ENCODE results near the gene MAP3K7.

The MAP3K7 gene

DNA sequence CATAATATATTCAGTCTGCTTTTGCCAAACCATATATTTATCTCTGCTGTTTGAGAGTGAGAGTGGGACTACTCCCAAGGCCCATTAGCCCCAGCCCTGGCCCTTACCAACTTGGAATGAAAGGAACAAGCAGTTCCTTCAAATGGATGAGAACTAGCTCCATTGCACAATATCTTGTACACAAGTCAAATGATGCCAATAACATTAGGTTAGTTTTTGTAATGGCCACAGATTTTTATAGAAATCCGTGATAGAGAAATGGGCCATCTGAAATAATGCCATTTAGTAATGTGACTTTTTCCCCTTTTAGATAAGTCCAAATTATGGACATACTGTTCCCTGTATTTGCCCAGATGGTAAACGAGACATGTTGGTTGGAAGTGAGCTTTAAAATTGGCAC lies 117.0 kb downstream of the MAP3K7 start:
- TF ChIP-seq, protein P1, sequence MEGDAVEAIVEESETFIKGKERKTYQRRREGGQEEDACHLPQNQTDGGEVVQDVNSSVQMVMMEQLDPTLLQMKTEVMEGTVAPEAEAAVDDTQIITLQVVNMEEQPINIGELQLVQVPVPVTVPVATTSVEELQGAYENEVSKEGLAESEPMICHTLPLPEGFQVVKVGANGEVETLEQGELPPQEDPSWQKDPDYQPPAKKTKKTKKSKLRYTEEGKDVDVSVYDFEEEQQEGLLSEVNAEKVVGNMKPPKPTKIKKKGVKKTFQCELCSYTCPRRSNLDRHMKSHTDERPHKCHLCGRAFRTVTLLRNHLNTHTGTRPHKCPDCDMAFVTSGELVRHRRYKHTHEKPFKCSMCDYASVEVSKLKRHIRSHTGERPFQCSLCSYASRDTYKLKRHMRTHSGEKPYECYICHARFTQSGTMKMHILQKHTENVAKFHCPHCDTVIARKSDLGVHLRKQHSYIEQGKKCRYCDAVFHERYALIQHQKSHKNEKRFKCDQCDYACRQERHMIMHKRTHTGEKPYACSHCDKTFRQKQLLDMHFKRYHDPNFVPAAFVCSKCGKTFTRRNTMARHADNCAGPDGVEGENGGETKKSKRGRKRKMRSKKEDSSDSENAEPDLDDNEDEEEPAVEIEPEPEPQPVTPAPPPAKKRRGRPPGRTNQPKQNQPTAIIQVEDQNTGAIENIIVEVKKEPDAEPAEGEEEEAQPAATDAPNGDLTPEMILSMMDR (IDR thresholded peaks at IDR 0.05; ENCODE audit: insufficient read depth, low read depth, low read length, missing control alignments): no peak
- DNase-seq (ENCODE audit: low read depth): no peak
- H3K4me3 ChIP-seq (ENCODE audit: low read depth, low read length): no peak overlapping the region

DNA sequence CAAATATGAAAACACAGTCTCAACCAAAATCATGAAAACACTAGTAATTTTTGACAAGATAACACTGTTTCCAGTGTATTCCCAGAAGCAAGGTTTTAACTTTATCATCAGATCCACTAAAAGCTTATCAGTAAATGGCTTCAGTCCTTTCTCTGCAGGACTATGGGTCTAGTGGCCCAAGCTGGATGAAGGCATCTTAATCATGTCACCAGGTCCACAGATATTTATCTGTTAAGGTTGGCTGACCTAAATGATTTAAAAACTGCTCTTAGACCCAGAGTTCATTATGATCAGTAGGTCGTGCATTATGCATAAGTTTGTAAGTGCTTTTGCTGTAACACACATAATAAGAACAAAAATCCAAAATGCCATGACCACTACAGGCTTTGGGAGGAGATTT lies 118.0 kb downstream of the MAP3K7 start:
- TF ChIP-seq, protein P1 (IDR thresholded peaks at IDR 0.05; ENCODE audit: insufficient read depth, low read depth, low read length, missing control alignments): no peak
- no peak for DNase-seq (ENCODE audit: low read depth)
- H3K4me3 ChIP-seq (ENCODE audit: low read depth, low read length): no peak overlapping the region

GRCh38 chr6:90468080-90468479 lies 118.8 kb downstream of the MAP3K7 start:
- no peak for DNase-seq (ENCODE audit: low read depth)
- TF ChIP-seq, protein P1 (IDR thresholded peaks at IDR 0.05; ENCODE audit: insufficient read depth, low read depth, low read length, missing control alignments): no peak
- H3K4me3 ChIP-seq (ENCODE audit: low read depth, low read length): no peak overlapping the region

GRCh38 chr6:90467546-90467945 lies 119.3 kb downstream of the MAP3K7 start:
- no peak overlapping the region for H3K4me3 ChIP-seq (ENCODE audit: low read depth, low read length)
- no peak for DNase-seq (ENCODE audit: low read depth)
- TF ChIP-seq, protein P1 (IDR thresholded peaks at IDR 0.05; ENCODE audit: insufficient read depth, low read depth, low read length, missing control alignments): no peak

DNA sequence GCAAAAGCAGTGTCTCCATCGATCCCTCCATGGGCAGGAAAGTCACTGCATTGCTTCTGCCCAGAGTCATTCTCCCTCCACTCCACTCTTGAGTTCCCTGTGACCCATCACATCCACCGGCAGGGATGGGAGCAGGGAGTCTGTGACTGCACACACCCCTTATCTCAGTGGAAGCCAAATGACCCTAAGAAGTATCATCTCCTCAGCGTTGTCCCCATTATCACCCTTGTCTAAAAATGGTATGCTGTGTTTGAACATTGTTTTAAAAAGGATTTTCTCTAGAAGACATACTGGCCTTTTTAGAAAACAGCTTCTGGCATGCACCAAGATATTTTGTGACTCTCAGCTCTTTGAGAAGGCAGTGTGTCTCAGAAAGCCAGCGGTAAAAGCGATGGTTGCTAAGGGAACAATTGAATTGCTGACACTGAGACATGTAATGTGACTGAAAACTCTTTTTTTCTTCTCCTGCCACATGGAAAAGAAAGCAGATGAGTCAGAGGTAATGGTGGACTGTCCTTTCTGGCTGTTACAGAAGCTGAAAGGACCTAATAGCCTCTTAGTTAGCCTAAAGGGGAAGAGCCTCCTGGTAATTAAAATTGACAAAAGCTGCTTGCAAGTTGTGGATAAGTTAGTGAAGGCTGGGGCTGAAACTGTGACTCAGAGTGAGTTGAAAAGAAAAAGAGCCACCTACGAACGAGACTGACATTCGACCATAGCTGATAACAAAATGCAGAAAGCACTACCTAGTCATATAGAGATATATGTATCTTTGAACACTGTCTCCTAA lies 120.5 kb downstream of the MAP3K7 start:
- TF ChIP-seq, protein P1 (IDR thresholded peaks at IDR 0.05; ENCODE audit: insufficient read depth, low read depth, low read length, missing control alignments): no peak
- peak; percentile 39 for DNase-seq (ENCODE audit: low read depth)
- no peak overlapping the region for H3K4me3 ChIP-seq (ENCODE audit: low read depth, low read length)

- TF ChIP-seq, protein P1 (IDR thresholded peaks at IDR 0.05; ENCODE audit: insufficient read depth, low read depth, low read length, missing control alignments): no peak
- no peak for DNase-seq (ENCODE audit: low read depth)
- no peak overlapping the region for H3K4me3 ChIP-seq (ENCODE audit: low read depth, low read length)
Observed at GRCh38 chr6:90465686-90466085, 121.2 kb downstream of the MAP3K7 start.

GRCh38 chr6:90464507-90464906 lies 122.4 kb downstream of the MAP3K7 start:
- DNase-seq (ENCODE audit: low read depth): no peak
- H3K4me3 ChIP-seq (ENCODE audit: low read depth, low read length): no peak overlapping the region
- TF ChIP-seq, protein P1 (IDR thresholded peaks at IDR 0.05; ENCODE audit: insufficient read depth, low read depth, low read length, missing control alignments): no peak

Data from GM12865 (cell line).